ENCODE results near the gene KCNJ4. TPM values are rescaled to one million over a fixed set of nuclear protein-coding genes. Genes with fewer than 3 reads are reported as not detected.

The KCNJ4 gene
- total RNA-seq, 6 experiments from 2014 or later: not detected

Other genes starting within 250 kb of the KCNJ4 start
- gene TMEM184B, start 182.2 kb downstream of the KCNJ4 start, total RNA-seq (2021; fragmentation: NEBNext Ultra II Directional; extraction: Animal tissue kit (Norgen Biotek cat#: 25700)): 100 to 1,000 TPM; 104 to 125 (median 111) TPM
- gene CSNK1E, start 137.8 kb downstream of the KCNJ4 start, total RNA-seq (2021; fragmentation: NEBNext Ultra II Directional; extraction: Animal tissue kit (Norgen Biotek cat#: 25700)): 100 to 1,000 TPM; 166 to 184 (median 172) TPM
- gene KDELR3, start 12.9 kb upstream of the KCNJ4 start, total RNA-seq (2021; fragmentation: NEBNext Ultra II Directional; extraction: Animal tissue kit (Norgen Biotek cat#: 25700)): 100 to 1,000 TPM; 138 to 187 (median 172) TPM
- gene DDX17, start 51.1 kb upstream of the KCNJ4 start, total RNA-seq (2021; fragmentation: NEBNext Ultra II Directional; extraction: Animal tissue kit (Norgen Biotek cat#: 25700)): 100 to 1,000 TPM; 211 to 246 (median 220) TPM
- 1 to 10 TPM; 2.4 to 6.3 (median 3.3) TPM for gene DMC1, start 115.0 kb upstream of the KCNJ4 start, total RNA-seq (2021; fragmentation: NEBNext Ultra II Directional; extraction: Animal tissue kit (Norgen Biotek cat#: 25700))
- gene FAM227A, start 201.2 kb upstream of the KCNJ4 start, total RNA-seq (2021; fragmentation: NEBNext Ultra II Directional; extraction: Animal tissue kit (Norgen Biotek cat#: 25700)): under 1 TPM; 0.41 to 0.88 (median 0.80) TPM
- 10 to 100 TPM; 21.9 to 32.4 (median 25.9) TPM for gene CBY1, start 201.4 kb upstream of the KCNJ4 start, total RNA-seq (2021; fragmentation: NEBNext Ultra II Directional; extraction: Animal tissue kit (Norgen Biotek cat#: 25700))
- gene TOMM22, start 226.8 kb upstream of the KCNJ4 start, total RNA-seq (2021; fragmentation: NEBNext Ultra II Directional; extraction: Animal tissue kit (Norgen Biotek cat#: 25700)): 100 to 1,000 TPM; 121 to 141 (median 132) TPM
- gene JOSD1, start 245.7 kb upstream of the KCNJ4 start, total RNA-seq (2021; fragmentation: NEBNext Ultra II Directional; extraction: Animal tissue kit (Norgen Biotek cat#: 25700)): 10 to 100 TPM; 37.8 to 44.6 (median 41.0) TPM

Measured in HFFc6 (cell line).